ENCODE results near the gene LRIG2. TPM values are rescaled to one million over a fixed set of nuclear protein-coding genes. Genes with fewer than 3 reads are reported as not detected.

The LRIG2 gene
- total and polyA plus RNA-seq, 2 donors (not counting 1 experiment from before 2014, with no cell fraction given): 9.4 to 14.7 TPM

- no peaks in the 10 kb centered on the region for H3K27me3 ChIP-seq (ENCODE audit: control insufficient read depth, insufficient read depth, low read length)
- no peaks in the 10 kb centered on the region for H3K36me3 ChIP-seq (ENCODE audit: control insufficient read depth, insufficient read depth, low read length)
- H3K4me2 ChIP-seq (ENCODE audit: extremely low read depth, insufficient read depth, low read length): no peak overlapping the region
- H3K9ac ChIP-seq (ENCODE audit: insufficient read depth, low read length): no peak overlapping the region
- TF ChIP-seq CTCF (conservative IDR thresholded peaks at IDR 0.05 in 1 of 2, IDR thresholded peaks at IDR 0.05 in 1 of 2; ENCODE audit: low read depth in 1 of 2, low read length in 2 of 2) (no peak), EZH2 (IDR thresholded peaks at IDR 0.05; ENCODE audit: low read length, missing control alignments) (no peak)
- H3K79me2 ChIP-seq (ENCODE audit: control insufficient read depth, insufficient read depth, low read length): no peaks in the 10 kb centered on the region
- H4K20me1 ChIP-seq (ENCODE audit: control insufficient read depth, extremely low read depth, insufficient read depth, low read length): no peaks in the 10 kb centered on the region
- no peaks in the 10 kb centered on the region for H3K4me1 ChIP-seq (ENCODE audit: control insufficient read depth, extremely low read depth, insufficient read depth, low read length)
- H3K4me3 ChIP-seq (replicated peaks in 1 of 4; ENCODE audit: control extremely low read depth in 1 of 4, insufficient read depth in 1 of 4, low read depth in 3 of 4, low read length in 4 of 4): no peak overlapping the region
- no peak overlapping the region for H3K27ac ChIP-seq (ENCODE audit: insufficient read depth, low read length)
- no peaks in the 10 kb centered on the region for H3K9me3 ChIP-seq (ENCODE audit: control insufficient read depth, insufficient read depth, low read depth, low read length)
- peak in 1 of 2 donors; percentile 18 for DNase-seq (ENCODE audit: low read depth in 2 of 2)
- H2AFZ ChIP-seq (ENCODE audit: low read length): no peak overlapping the region
Measured at GRCh38 chr1:113135460-113135859, 62.5 kb downstream of the LRIG2 start.

GRCh38 chr1:113136476-113136875 is 63.5 kb downstream of the LRIG2 start:
- Histone ChIP-seq H3K4me1 (ENCODE audit: control insufficient read depth, extremely low read depth, insufficient read depth, low read length) (peaks cover 6% of the 10 kb centered on the region), H3K9me3 (ENCODE audit: control insufficient read depth, insufficient read depth, low read depth, low read length) (no peaks in the 10 kb centered on the region), H3K27ac (ENCODE audit: insufficient read depth, low read length) (no peak overlapping the region)

GRCh38 chr1:113137563-113137962 is 64.6 kb downstream of the LRIG2 start:
- H3K4me1 ChIP-seq (ENCODE audit: control insufficient read depth, extremely low read depth, insufficient read depth, low read length): peaks cover 7% of the 10 kb centered on the region
- H3K27me3 ChIP-seq (ENCODE audit: control insufficient read depth, insufficient read depth, low read length): no peaks in the 10 kb centered on the region
- H3K4me2 ChIP-seq (ENCODE audit: extremely low read depth, insufficient read depth, low read length): no peak overlapping the region
- H2AFZ ChIP-seq (ENCODE audit: low read length): no peak overlapping the region
- H3K27ac ChIP-seq (ENCODE audit: insufficient read depth, low read length): no peak overlapping the region
- no peak overlapping the region for H3K4me3 ChIP-seq (replicated peaks in 1 of 4; ENCODE audit: control extremely low read depth in 1 of 4, insufficient read depth in 1 of 4, low read depth in 3 of 4, low read length in 4 of 4)
- no peaks in the 10 kb centered on the region for H3K36me3 ChIP-seq (ENCODE audit: control insufficient read depth, insufficient read depth, low read length)
- no peak overlapping the region for H3K9ac ChIP-seq (ENCODE audit: insufficient read depth, low read length)
- no peak for DNase-seq (ENCODE audit: low read depth in 2 of 2)
- TF ChIP-seq EZH2 (IDR thresholded peaks at IDR 0.05; ENCODE audit: low read length, missing control alignments) (no peak), CTCF (conservative IDR thresholded peaks at IDR 0.05 in 1 of 2, IDR thresholded peaks at IDR 0.05 in 1 of 2; ENCODE audit: low read depth in 1 of 2, low read length in 2 of 2) (no peak)
- H4K20me1 ChIP-seq (ENCODE audit: control insufficient read depth, extremely low read depth, insufficient read depth, low read length): no peaks in the 10 kb centered on the region
- H3K79me2 ChIP-seq (ENCODE audit: control insufficient read depth, insufficient read depth, low read length): no peaks in the 10 kb centered on the region
- H3K9me3 ChIP-seq (ENCODE audit: control insufficient read depth, insufficient read depth, low read depth, low read length): no peaks in the 10 kb centered on the region

More at GRCh38 chr1:113136476-113136875, 63.5 kb downstream of the LRIG2 start:
- Histone ChIP-seq H3K36me3 (ENCODE audit: control insufficient read depth, insufficient read depth, low read length) (no peaks in the 10 kb centered on the region), H3K79me2 (ENCODE audit: control insufficient read depth, insufficient read depth, low read length) (no peaks in the 10 kb centered on the region), H3K4me3 (replicated peaks in 1 of 4; ENCODE audit: control extremely low read depth in 1 of 4, insufficient read depth in 1 of 4, low read depth in 3 of 4, low read length in 4 of 4) (no peak overlapping the region), H3K4me2 (ENCODE audit: extremely low read depth, insufficient read depth, low read length) (no peak overlapping the region), H3K9ac (ENCODE audit: insufficient read depth, low read length) (no peak overlapping the region), H3K27me3 (ENCODE audit: control insufficient read depth, insufficient read depth, low read length) (no peaks in the 10 kb centered on the region), H2AFZ (ENCODE audit: low read length) (no peak overlapping the region), H4K20me1 (ENCODE audit: control insufficient read depth, extremely low read depth, insufficient read depth, low read length) (no peaks in the 10 kb centered on the region)
- DNase-seq (ENCODE audit: low read depth in 2 of 2): peak in 1 of 2 donors; percentile 45
- no peak for TF ChIP-seq EZH2 (IDR thresholded peaks at IDR 0.05; ENCODE audit: low read length, missing control alignments)
- TF ChIP-seq CTCF (conservative IDR thresholded peaks at IDR 0.05 in 1 of 2, IDR thresholded peaks at IDR 0.05 in 1 of 2; ENCODE audit: low read depth in 1 of 2, low read length in 2 of 2): no peak
